ENCODE data around the gene NDFIP1. TPM values are rescaled to one million over a fixed set of nuclear protein-coding genes. Genes with fewer than 3 reads are reported as not detected.
A peak's percentile ranks its signal among the peaks of the same experiment; 100 is the strongest.

The NDFIP1 gene
- total RNA-seq, 1 experiment from 2014 or later, result 58.0 TPM

DNA sequence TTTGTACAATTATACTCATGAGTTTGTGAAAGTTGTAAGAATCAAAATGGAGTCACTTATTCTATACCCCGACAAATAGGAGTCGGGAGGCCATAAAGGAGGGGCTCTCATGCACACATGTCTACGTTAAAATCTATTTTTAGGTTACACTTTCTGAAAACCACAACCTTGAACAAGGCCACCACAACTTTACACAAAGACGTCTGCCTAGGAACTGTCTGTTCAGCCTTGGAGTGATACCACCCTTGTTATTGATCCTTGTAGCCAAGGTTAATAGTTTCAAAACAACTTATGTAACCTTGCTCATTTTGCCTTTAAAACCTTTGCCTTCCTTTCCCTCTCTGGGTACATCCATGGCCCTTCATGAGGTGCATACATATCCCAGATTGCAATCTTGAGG is 4.1 kb upstream of the NDFIP1 start:
- no peaks in the 10 kb centered on the region for H3K9me3 Mint-ChIP-seq (ENCODE audit: low read depth, unreplicated experiment)
- no TSS peak for BruUV-seq (replicated peaks)
- H3K27ac Mint-ChIP-seq (ENCODE audit: unreplicated experiment), result no peak overlapping the region
- no peak for TF ChIP-seq CTCF (IDR thresholded peaks at IDR 0.05; ENCODE audit: unreplicated experiment)
- CTCF ChIA-PET, result interaction anchor here (0.7 kb wide), 1 partner anchor 108 kb away, joined by 4 read pairs; no protein-coding TSS in a partner anchor
- H3K36me3 Mint-ChIP-seq (ENCODE audit: insufficient read depth, unreplicated experiment), result peaks cover 15% of the 10 kb centered on the region
- peaks cover 7% of the 10 kb centered on the region for H3K4me1 Mint-ChIP-seq (ENCODE audit: low read depth, unreplicated experiment)
- intact Hi-C loops (cut with micrococcal nuclease; ENCODE audit: unreplicated experiment), result no loop called here
- DNase-seq, result no peak
- H3K4me3 Mint-ChIP-seq (ENCODE audit: low read depth, unreplicated experiment), result no peak overlapping the region
- no peaks in the 10 kb centered on the region for H3K27me3 Mint-ChIP-seq (ENCODE audit: unreplicated experiment)

DNA sequence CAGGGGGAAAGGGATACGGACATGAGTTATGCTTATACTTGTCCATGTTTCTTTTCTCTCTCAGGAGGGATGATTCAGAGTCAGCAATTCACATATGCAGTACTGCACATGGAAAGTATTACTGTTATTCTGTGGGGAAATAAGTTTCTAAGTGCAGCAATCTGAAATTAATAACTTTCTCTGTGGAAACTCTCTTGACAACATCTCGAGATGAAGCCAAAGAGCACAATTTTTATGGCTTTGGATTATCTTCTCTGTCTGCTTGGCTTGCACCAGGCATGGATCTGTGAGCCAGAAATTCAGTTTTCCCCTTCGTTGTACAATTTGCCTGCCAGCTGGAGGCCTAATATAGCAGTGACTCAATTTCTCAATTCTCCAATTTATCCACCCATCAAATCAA is 2.5 kb upstream of the NDFIP1 start:
- Mint-ChIP-seq H3K27me3 (ENCODE audit: unreplicated experiment) (no peaks in the 10 kb centered on the region), H3K4me1 (ENCODE audit: low read depth, unreplicated experiment) (peaks cover 23% of the 10 kb centered on the region), H3K9me3 (ENCODE audit: low read depth, unreplicated experiment) (no peaks in the 10 kb centered on the region), H3K4me3 (ENCODE audit: low read depth, unreplicated experiment) (no peak overlapping the region), H3K27ac (ENCODE audit: unreplicated experiment) (no peak overlapping the region), H3K36me3 (ENCODE audit: insufficient read depth, unreplicated experiment) (peaks cover 25% of the 10 kb centered on the region)
- CTCF ChIA-PET, result no interaction called here
- TF ChIP-seq CTCF (IDR thresholded peaks at IDR 0.05; ENCODE audit: unreplicated experiment), result no peak
- no peak for DNase-seq
- intact Hi-C loops (cut with micrococcal nuclease; ENCODE audit: unreplicated experiment), result no loop called here
- BruUV-seq (replicated peaks), result no TSS peak

GRCh38 chr5:142107036-142107735 is 1.4 kb upstream of the NDFIP1 start:
- no peak overlapping the region for H3K4me3 Mint-ChIP-seq (ENCODE audit: low read depth, unreplicated experiment)
- no peak overlapping the region for H3K27ac Mint-ChIP-seq (ENCODE audit: unreplicated experiment)
- intact Hi-C loops (cut with micrococcal nuclease; ENCODE audit: unreplicated experiment), result no loop called here
- peaks cover 26% of the 10 kb centered on the region for H3K4me1 Mint-ChIP-seq (ENCODE audit: low read depth, unreplicated experiment)
- CTCF ChIA-PET, result interaction anchor here (0.8 kb wide), 1 partner anchor 15 kb away, joined by 3 read pairs; no protein-coding TSS in a partner anchor
- no peak for TF ChIP-seq CTCF (IDR thresholded peaks at IDR 0.05; ENCODE audit: unreplicated experiment)
- H3K27me3 Mint-ChIP-seq (ENCODE audit: unreplicated experiment), result no peaks in the 10 kb centered on the region
- H3K36me3 Mint-ChIP-seq (ENCODE audit: insufficient read depth, unreplicated experiment), result peaks cover 25% of the 10 kb centered on the region
- BruUV-seq (replicated peaks), result no TSS peak
- no peaks in the 10 kb centered on the region for H3K9me3 Mint-ChIP-seq (ENCODE audit: low read depth, unreplicated experiment)
- no peak for DNase-seq

- DNase-seq, result no peak
- H3K27me3 Mint-ChIP-seq (ENCODE audit: unreplicated experiment), result no peaks in the 10 kb centered on the region
- CTCF ChIA-PET, result interaction anchor here (0.6 to 0.8 kb wide), 2 partner anchors 11 to 16 kb away, joined by 3 read pairs; no protein-coding TSS in a partner anchor
- TF ChIP-seq CTCF (IDR thresholded peaks at IDR 0.05; ENCODE audit: unreplicated experiment), result no peak
- intact Hi-C loops (cut with micrococcal nuclease; ENCODE audit: unreplicated experiment), result loop anchor here (2.0 kb wide), 1 partner anchor 95 kb away; the partner anchor contains the start of gene GNPDA1
- no peaks in the 10 kb centered on the region for H3K9me3 Mint-ChIP-seq (ENCODE audit: low read depth, unreplicated experiment)
- BruUV-seq (replicated peaks), result no TSS peak
- H3K4me1 Mint-ChIP-seq (ENCODE audit: low read depth, unreplicated experiment), result peaks cover 26% of the 10 kb centered on the region
- H3K4me3 Mint-ChIP-seq (ENCODE audit: low read depth, unreplicated experiment), result peak overlapping the region; percentile 95
- peaks cover 25% of the 10 kb centered on the region for H3K36me3 Mint-ChIP-seq (ENCODE audit: insufficient read depth, unreplicated experiment)
- peak overlapping the region; percentile 47 for H3K27ac Mint-ChIP-seq (ENCODE audit: unreplicated experiment)
These were observed 695 bp upstream of the NDFIP1 start for GRCh38 chr5:142107736-142108431.
